ENCODE results near the gene USP32. TPM values are rescaled to one million over a fixed set of nuclear protein-coding genes. Genes with fewer than 3 reads are reported as not detected.

The USP32 gene
- total RNA-seq, 1 donor: 59.1 TPM

DNA sequence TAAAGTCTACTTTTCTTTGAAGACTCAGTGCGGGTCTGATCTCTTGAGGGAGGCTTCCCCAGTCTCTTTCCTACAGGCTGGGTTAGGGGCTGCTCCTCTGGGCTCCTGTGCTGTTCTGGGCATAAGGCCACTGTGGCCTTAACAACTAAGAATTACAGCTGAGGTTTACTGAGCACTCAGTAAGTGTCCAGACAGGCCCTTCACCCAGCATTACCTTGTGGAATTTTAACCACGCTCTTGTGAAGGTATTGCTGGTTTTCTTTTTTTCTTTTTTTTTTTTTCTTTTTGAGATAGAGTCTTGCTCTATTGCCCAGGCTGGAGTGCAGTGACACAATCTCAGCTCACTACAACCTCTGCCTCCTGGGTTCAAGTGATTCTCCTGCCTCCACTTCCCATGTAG lies 245.7 kb downstream of the USP32 start:
- TF ChIP-seq, protein P1, sequence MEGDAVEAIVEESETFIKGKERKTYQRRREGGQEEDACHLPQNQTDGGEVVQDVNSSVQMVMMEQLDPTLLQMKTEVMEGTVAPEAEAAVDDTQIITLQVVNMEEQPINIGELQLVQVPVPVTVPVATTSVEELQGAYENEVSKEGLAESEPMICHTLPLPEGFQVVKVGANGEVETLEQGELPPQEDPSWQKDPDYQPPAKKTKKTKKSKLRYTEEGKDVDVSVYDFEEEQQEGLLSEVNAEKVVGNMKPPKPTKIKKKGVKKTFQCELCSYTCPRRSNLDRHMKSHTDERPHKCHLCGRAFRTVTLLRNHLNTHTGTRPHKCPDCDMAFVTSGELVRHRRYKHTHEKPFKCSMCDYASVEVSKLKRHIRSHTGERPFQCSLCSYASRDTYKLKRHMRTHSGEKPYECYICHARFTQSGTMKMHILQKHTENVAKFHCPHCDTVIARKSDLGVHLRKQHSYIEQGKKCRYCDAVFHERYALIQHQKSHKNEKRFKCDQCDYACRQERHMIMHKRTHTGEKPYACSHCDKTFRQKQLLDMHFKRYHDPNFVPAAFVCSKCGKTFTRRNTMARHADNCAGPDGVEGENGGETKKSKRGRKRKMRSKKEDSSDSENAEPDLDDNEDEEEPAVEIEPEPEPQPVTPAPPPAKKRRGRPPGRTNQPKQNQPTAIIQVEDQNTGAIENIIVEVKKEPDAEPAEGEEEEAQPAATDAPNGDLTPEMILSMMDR (IDR thresholded peaks at IDR 0.05; ENCODE audit: insufficient read depth, low read length): no peak
- no peak for DNase-seq (ENCODE audit: low read depth)
- no peak overlapping the region for H3K4me3 ChIP-seq (ENCODE audit: low read depth, low read length)

DNA sequence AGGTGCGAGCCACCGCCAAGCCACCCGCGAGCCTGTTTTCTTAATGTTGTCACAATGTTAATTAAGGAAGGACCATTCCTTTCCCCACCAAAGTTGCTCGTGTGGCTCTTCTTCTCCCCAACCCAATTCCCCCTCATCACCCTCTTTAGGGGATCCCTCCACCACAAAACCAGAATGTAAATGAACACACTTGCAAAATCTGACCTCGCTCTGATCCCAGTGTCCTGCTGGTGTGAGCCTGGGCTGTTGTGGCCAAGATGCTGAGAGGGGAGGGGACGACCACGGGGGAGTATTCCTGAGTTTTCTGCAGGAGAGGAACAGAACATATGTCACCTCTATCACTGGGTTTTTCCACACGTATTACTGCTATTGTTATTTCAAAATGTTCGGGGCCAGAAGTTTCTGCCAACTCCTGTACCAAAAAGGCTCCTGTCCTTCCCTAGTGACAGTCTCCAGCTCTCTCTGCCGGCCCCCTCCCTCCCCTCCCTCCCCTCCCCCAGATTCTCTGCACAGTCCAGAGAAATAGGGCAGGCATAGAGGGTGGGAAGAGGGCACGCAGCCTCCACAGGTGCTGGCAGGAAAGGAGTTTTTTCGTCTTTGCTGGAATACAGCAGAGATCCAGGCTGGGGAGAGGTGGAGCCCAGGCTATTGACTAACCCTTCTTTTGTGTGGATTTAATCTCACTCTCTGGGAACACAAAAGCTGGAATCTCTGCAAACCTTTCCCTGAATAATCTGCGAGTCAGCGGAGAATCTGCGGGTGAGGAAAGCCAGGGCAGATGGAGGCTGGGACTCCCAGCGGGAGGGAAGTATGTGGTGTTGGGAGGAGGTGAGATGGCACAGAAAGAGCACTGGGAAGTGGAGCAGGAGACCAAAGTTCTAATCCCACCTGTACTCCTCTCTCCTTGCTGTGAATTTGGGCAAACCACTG lies 246.7 kb downstream of the USP32 start:
- no peak overlapping the region for H3K4me3 ChIP-seq (ENCODE audit: low read depth, low read length)
- TF ChIP-seq, protein P1 (IDR thresholded peaks at IDR 0.05; ENCODE audit: insufficient read depth, low read length): no peak
- peak; percentile 56 for DNase-seq (ENCODE audit: low read depth)

DNA sequence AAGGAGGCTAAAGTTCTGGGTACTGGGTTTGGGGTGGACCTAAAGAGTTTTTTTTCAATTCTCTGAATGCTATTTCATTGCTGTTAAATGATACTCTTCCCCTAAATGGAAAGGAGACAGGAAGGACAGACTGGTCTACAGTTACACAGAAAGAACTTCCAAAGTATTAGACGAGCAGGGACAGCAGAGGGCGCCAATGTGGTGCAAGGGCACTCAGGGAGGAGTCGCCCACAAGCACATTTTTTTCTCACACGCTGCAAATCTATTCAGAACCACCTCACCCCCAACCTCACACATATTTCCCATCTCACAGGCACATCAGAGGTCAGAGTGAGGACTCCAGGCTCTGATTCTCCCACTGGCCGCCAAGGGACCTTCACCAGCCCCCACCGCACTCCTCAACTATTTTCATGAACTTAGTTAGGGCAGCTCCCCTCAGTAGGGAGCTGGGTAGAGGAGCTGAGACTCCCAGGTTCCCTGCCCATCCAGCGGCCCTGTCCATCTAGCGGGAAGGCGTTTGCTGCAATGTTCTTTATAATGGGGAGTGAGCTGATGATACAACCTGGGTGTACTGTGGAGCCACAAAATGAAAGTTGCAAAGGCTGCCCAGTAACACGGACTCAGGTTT lies 248.9 kb downstream of the USP32 start:
- peak; percentile 85 for DNase-seq (ENCODE audit: low read depth)
- TF ChIP-seq, protein P1 (IDR thresholded peaks at IDR 0.05; ENCODE audit: insufficient read depth, low read length): peak; percentile 88
- no peak overlapping the region for H3K4me3 ChIP-seq (ENCODE audit: low read depth, low read length)

DNA sequence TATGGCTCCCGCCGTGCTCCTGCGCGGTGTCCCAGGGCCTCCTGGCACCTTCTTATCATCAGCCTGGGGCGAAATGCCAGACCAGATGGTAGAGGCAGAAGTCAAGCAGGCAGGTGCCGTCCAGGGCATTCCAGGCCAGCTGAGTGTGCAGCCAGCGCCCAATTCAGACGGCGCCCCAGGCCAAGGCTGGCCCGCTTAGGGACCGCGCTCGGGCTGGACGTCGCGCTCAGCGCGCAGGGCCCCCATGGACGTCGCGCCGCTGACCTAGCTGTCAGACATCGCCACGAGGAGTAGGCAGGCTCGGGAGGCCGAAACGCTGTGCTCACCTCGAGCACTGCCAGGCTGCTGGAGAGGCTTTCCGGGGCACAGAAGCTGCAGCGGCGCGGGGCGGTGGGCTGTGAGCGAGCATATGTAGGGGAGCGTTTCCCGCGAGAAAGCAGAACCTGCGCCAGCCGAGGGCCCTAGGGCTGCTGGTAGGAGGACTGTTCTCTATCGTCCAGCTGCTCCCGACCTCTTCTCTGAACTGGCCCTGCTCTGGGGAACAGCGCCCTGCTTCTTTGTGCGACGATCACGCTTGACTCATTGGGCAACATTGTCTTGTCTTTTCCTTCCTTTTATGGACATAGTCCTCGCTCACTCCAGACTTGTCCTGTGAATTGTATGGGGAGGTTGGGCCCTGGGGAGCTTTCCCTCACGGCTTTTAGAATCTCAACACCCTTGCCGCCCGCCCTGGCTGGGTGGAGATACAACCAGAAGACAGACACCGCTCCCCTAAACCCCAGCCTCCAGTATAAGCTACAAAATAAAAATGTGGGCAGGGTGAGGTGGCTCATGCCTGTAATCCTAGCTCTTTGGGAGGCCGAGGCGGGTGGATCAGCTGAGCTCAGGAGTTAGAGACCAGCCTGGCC lies 250.6 kb downstream of the USP32 start:
- H3K4me3 ChIP-seq (ENCODE audit: low read depth, low read length): no peak overlapping the region
- TF ChIP-seq, protein P1 (IDR thresholded peaks at IDR 0.05; ENCODE audit: insufficient read depth, low read length): no peak
- DNase-seq (ENCODE audit: low read depth): no peak

DNA sequence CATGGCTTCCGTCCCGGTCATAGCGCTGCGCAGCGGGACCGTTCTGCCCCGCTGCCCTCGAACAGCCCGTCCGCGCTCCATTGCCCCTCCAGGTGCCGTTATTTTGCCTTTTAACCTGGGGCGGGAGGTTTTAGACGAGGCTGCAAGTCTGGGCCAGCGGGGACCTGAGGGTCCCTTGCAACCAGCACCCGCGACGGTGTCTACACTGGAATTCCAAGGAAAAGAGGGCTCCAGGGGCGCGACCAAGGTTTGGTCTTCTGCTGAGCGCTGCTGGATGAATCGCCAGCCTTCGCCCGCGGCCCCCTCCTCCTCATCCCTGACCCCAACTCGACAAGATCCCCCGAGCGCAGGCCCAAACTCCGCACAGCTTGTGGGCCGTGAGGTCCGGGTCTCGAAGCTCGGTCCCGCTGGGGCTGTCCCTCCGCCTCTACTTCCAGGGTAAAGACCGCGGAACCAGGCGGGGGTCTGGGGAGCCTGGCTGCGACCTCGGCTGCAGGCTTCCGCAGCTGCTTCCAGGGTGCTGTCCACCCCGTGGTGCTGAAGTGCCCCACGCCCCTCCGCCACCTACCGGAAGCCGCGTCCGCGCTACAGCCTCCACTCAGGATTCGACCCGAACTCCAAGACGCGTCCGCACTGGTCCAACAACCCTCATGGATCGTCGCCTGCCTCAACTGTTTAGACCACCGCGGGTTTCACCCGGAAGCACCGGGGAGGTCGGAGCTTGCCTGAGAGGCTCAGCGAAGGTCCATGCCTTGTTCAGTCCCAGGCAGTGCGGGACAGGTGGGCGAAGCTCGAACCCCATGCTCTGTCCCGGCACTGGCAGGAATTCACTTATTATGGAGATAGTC lies 252.3 kb downstream of the USP32 start:
- peak; percentile 62 for DNase-seq (ENCODE audit: low read depth)
- TF ChIP-seq, protein P1 (IDR thresholded peaks at IDR 0.05; ENCODE audit: insufficient read depth, low read length): peak; percentile 84
- H3K4me3 ChIP-seq (ENCODE audit: low read depth, low read length): no peak overlapping the region
